GM23338 (cell line): Measurements from ENCODE around the gene RBM33. TPM values are rescaled to one million over a fixed set of nuclear protein-coding genes. Genes with fewer than 3 reads are reported as not detected.

ENCODE experiments used
- ATAC-seq: fragments of 200-7000 bp; cut with Tn5 transposase; 3 replicates; pipeline ENCODE4 v1.9.1; 2020
- DNase-seq: peaks from one replicate; pipeline ENCODE4 v3.0.0-alpha.2; 2015; ENCODE audit warnings: low spot score
- H2AFZ ChIP-seq: fragments of 200-600 bp; sonication (generic); 2 replicates; pipeline ENCODE4 v1.8.0; 2016; ENCODE audit warnings: antibody characterized with exemption, mild to moderate bottlenecking, moderate library complexity
- H3F3A ChIP-seq: fragments of 200-600 bp; sonication (generic); replicated peaks from 2 replicates; pipeline ENCODE4 v1.8.0; 2017; ENCODE audit warnings: antibody characterized with exemption, mixed run types, low read depth
- H3K27ac ChIP-seq: fragments of 200-600 bp; sonication (generic); 2 replicates; pipeline ENCODE4 v1.6.1; 2016; ENCODE audit warnings: low read depth
- H3K27me3 ChIP-seq: fragments of 200-600 bp; sonication (generic); 2 replicates; pipeline ENCODE4 v1.8.0; 2016; ENCODE audit warnings: mild to moderate bottlenecking, mixed run types, moderate library complexity; ENCODE audit not compliant: insufficient read depth
- H3K36me3 ChIP-seq: fragments of 200-600 bp; sonication (generic); 2 replicates; pipeline ENCODE4 v1.8.0; 2016; ENCODE audit warnings: mild to moderate bottlenecking; ENCODE audit not compliant: insufficient read depth
- H3K4me1 ChIP-seq: fragments of 200-600 bp; sonication (generic); 2 replicates; pipeline ENCODE4 v1.8.0; 2016; ENCODE audit warnings: mild to moderate bottlenecking, moderate library complexity; ENCODE audit not compliant: insufficient read depth
- H3K4me2 ChIP-seq: fragments of 200-600 bp; sonication (generic); 2 replicates; pipeline ENCODE4 v1.7.1; 2017; ENCODE audit warnings: mixed run types
- H3K4me3 ChIP-seq: fragments of 200-600 bp; sonication (generic); 2 replicates; pipeline ENCODE4 v1.6.1; 2016; ENCODE audit warnings: mixed run types
- H3K79me2 ChIP-seq: fragments of 200-600 bp; sonication (generic); replicated peaks from 2 replicates; pipeline ENCODE4 v1.8.0; 2017; ENCODE audit warnings: mild to moderate bottlenecking; ENCODE audit not compliant: insufficient read depth
- H3K9me2 ChIP-seq: fragments of 200-600 bp; sonication (generic); 2 replicates; pipeline ENCODE4 v1.8.0; 2017; ENCODE audit not compliant: insufficient read depth
- H4K20me1 ChIP-seq: fragments of 200-600 bp; sonication (generic); replicated peaks from 2 replicates; pipeline ENCODE4 v1.8.0; 2017; ENCODE audit warnings: mild to moderate bottlenecking; ENCODE audit not compliant: insufficient read depth
- H3K27ac Mint-ChIP-seq: 2 replicates; pipeline ENCODE4 v1.8.0; 2020; ENCODE audit warnings: inconsistent platforms, mild to moderate bottlenecking, moderate library complexity, mixed read lengths
- H3K27me3 Mint-ChIP-seq: 3 replicates; pipeline ENCODE4 v1.8.0; 2022; ENCODE audit warnings: low read depth, mild to moderate bottlenecking, moderate library complexity, mixed read lengths, inconsistent platforms; ENCODE audit not compliant: insufficient read depth, poor library complexity
- H3K36me3 Mint-ChIP-seq: 3 replicates; pipeline ENCODE4 v1.8.0; 2021; ENCODE audit warnings: low read depth, mild to moderate bottlenecking, inconsistent platforms, moderate library complexity, mixed read lengths
- H3K4me1 Mint-ChIP-seq: 3 replicates; pipeline ENCODE4 v1.8.0; 2020; ENCODE audit warnings: mild to moderate bottlenecking, inconsistent platforms, mixed read lengths
- H3K4me3 Mint-ChIP-seq: 3 replicates; pipeline ENCODE4 v1.8.0; 2021; ENCODE audit warnings: moderate library complexity, mild to moderate bottlenecking, inconsistent platforms, mixed read lengths
- H3K9me3 Mint-ChIP-seq: 3 replicates; pipeline ENCODE4 v1.8.0; 2020; ENCODE audit warnings: moderate library complexity, mild to moderate bottlenecking, inconsistent platforms, mixed read lengths
- CREB1 ChIP-seq: fragments of 250-450 bp; sonication (Bioruptor Pico); IDR thresholded peaks from 2 replicates; pipeline ENCODE4 v1.5.0; 2020; ENCODE audit warnings: low read depth, mild to moderate bottlenecking, moderate library complexity
- EZH2 ChIP-seq: fragments of 200-600 bp; sonication (generic); IDR thresholded peaks from one replicate; pipeline ENCODE4 v1.8.0; 2017; ENCODE audit warnings: antibody characterized with exemption, mild to moderate bottlenecking, low read depth; ENCODE audit not compliant: unreplicated experiment
- EZH2phosphoT487 ChIP-seq: fragments of 200-600 bp; sonication (generic); IDR thresholded peaks from one replicate; pipeline ENCODE4 v1.8.1; 2018; ENCODE audit warnings: antibody characterized with exemption; ENCODE audit not compliant: unreplicated experiment
- JUNB ChIP-seq: IDR thresholded peaks from one replicate; pipeline ENCODE4 v1.6.1; 2016; ENCODE audit warnings: antibody characterized with exemption; ENCODE audit not compliant: unreplicated experiment
- NANOG ChIP-seq: IDR thresholded peaks from 2 replicates; pipeline ENCODE4 v1.6.1; 2016; ENCODE audit warnings: antibody characterized with exemption, borderline replicate concordance
- POLR2AphosphoS5 ChIP-seq: IDR thresholded peaks from 2 replicates; pipeline ENCODE4 v1.6.1; 2016; ENCODE audit warnings: antibody characterized with exemption, low read depth
- STAT1 ChIP-seq: IDR thresholded peaks from one replicate; pipeline ENCODE4 v1.6.1; 2016; ENCODE audit warnings: antibody characterized with exemption; ENCODE audit not compliant: unreplicated experiment
- ZNF114 ChIP-seq: fragments of 250-450 bp; sonication (Bioruptor Pico); IDR thresholded peaks from 2 replicates; pipeline ENCODE4 v1.5.0; 2020; ENCODE audit warnings: mild to moderate bottlenecking, moderate library complexity
- ZNF331 ChIP-seq: fragments of 250-450 bp; sonication (Bioruptor Pico); IDR thresholded peaks from 2 replicates; pipeline ENCODE4 v1.5.0; 2020; ENCODE audit warnings: low read depth, mild to moderate bottlenecking, moderate library complexity
- polyA plus RNA-seq: library from polyadenylated mRNA; unstranded; fragments of >200 nt; fragmentation: Nextera tagmentation; extraction: Ambion mirVana; gene quantifications from 2 replicates; pipeline ENCODE4 v1.2.1, GENCODE V29; 2016
- total RNA-seq: library from RNA; depleted of rRNA; stranded (reverse); fragments of >200 nt; shearing (Covaris generic); gene quantifications from 2 replicates; pipeline ENCODE4 v1.2.3, GENCODE V29; 2014
- TF ChIP-seq, protein P1 (sequence below): IDR thresholded peaks from 2 replicates; pipeline ENCODE4 v1.6.1; 2016; ENCODE audit warnings: antibody characterized with exemption
- TF ChIP-seq, protein P2 (sequence below): fragments of 250-450 bp; sonication (Bioruptor Pico); IDR thresholded peaks from 2 replicates; pipeline ENCODE4 v1.5.0; 2020; ENCODE audit warnings: mild to moderate bottlenecking, moderate library complexity
- TF ChIP-seq, protein P3 (sequence below), 2 experiments: fragments of 200-600 bp in 1 of 2; sonication (generic) in 1 of 2; conservative IDR thresholded peaks; 2 replicates each; pipeline versions ENCODE4 v1.5.1 to v1.6.1; 2016 to 2017; ENCODE audit warnings: antibody characterized with exemption in 2 of 2, low read depth in 2 of 2, mild to moderate bottlenecking in 2 of 2, moderate library complexity in 1 of 2
- TF ChIP-seq, protein P4 (sequence below): IDR thresholded peaks from one replicate; pipeline ENCODE4 v1.6.1; 2018; ENCODE audit warnings: antibody characterized with exemption; ENCODE audit not compliant: unreplicated experiment

Gene RBM33
- total and polyA plus RNA-seq, 2 experiments from 2014 or later = 47.7 to 94.7 TPM

DNA sequence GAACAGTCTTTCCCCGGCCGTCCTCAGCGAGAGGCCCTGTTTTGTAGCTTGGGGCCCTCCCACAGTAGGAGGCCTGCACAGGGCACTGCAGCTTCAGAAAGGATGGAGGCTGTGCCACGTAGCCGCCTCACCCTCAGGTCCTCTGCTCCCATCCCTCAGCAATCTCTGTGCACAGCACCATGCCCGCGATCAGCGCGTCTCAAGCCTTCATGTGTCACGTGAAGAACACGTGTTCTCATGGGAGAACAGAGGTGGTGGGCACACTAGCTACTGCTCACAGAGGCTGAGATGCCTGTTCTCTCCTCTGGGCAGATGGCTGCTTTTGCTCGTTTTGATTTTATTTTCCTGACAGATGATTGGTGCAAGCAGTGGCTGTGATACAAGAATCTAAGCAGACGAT lies 176.3 kb downstream of the RBM33 start:
- no peaks in the 10 kb centered on the region; the same call in 2 of the 3 replicates for H3K4me1 Mint-ChIP-seq
- ATAC-seq (no peak), DNase-seq (no peak)
- no peaks in the 10 kb centered on the region for H3K36me3 Mint-ChIP-seq
- Histone ChIP-seq H3K27ac (no peak overlapping the region), H3K79me2 (no peaks in the 10 kb centered on the region), H3K4me2 (no peak overlapping the region), H3K4me3 (no peak overlapping the region), H4K20me1 (no peaks in the 10 kb centered on the region), H3K27me3 (peaks cover under 1% of the 10 kb centered on the region; the same call in 1 of the 2 replicates), H3K36me3 (no peaks in the 10 kb centered on the region), H2AFZ (no peak overlapping the region), H3K4me1 (no peaks in the 10 kb centered on the region), H3F3A (no peaks in the 10 kb centered on the region), H3K9me2 (no peaks in the 10 kb centered on the region)
- TF ChIP-seq, protein P1, sequence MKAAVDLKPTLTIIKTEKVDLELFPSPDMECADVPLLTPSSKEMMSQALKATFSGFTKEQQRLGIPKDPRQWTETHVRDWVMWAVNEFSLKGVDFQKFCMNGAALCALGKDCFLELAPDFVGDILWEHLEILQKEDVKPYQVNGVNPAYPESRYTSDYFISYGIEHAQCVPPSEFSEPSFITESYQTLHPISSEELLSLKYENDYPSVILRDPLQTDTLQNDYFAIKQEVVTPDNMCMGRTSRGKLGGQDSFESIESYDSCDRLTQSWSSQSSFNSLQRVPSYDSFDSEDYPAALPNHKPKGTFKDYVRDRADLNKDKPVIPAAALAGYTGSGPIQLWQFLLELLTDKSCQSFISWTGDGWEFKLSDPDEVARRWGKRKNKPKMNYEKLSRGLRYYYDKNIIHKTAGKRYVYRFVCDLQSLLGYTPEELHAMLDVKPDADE = no peak
- TF ChIP-seq, protein P2, sequence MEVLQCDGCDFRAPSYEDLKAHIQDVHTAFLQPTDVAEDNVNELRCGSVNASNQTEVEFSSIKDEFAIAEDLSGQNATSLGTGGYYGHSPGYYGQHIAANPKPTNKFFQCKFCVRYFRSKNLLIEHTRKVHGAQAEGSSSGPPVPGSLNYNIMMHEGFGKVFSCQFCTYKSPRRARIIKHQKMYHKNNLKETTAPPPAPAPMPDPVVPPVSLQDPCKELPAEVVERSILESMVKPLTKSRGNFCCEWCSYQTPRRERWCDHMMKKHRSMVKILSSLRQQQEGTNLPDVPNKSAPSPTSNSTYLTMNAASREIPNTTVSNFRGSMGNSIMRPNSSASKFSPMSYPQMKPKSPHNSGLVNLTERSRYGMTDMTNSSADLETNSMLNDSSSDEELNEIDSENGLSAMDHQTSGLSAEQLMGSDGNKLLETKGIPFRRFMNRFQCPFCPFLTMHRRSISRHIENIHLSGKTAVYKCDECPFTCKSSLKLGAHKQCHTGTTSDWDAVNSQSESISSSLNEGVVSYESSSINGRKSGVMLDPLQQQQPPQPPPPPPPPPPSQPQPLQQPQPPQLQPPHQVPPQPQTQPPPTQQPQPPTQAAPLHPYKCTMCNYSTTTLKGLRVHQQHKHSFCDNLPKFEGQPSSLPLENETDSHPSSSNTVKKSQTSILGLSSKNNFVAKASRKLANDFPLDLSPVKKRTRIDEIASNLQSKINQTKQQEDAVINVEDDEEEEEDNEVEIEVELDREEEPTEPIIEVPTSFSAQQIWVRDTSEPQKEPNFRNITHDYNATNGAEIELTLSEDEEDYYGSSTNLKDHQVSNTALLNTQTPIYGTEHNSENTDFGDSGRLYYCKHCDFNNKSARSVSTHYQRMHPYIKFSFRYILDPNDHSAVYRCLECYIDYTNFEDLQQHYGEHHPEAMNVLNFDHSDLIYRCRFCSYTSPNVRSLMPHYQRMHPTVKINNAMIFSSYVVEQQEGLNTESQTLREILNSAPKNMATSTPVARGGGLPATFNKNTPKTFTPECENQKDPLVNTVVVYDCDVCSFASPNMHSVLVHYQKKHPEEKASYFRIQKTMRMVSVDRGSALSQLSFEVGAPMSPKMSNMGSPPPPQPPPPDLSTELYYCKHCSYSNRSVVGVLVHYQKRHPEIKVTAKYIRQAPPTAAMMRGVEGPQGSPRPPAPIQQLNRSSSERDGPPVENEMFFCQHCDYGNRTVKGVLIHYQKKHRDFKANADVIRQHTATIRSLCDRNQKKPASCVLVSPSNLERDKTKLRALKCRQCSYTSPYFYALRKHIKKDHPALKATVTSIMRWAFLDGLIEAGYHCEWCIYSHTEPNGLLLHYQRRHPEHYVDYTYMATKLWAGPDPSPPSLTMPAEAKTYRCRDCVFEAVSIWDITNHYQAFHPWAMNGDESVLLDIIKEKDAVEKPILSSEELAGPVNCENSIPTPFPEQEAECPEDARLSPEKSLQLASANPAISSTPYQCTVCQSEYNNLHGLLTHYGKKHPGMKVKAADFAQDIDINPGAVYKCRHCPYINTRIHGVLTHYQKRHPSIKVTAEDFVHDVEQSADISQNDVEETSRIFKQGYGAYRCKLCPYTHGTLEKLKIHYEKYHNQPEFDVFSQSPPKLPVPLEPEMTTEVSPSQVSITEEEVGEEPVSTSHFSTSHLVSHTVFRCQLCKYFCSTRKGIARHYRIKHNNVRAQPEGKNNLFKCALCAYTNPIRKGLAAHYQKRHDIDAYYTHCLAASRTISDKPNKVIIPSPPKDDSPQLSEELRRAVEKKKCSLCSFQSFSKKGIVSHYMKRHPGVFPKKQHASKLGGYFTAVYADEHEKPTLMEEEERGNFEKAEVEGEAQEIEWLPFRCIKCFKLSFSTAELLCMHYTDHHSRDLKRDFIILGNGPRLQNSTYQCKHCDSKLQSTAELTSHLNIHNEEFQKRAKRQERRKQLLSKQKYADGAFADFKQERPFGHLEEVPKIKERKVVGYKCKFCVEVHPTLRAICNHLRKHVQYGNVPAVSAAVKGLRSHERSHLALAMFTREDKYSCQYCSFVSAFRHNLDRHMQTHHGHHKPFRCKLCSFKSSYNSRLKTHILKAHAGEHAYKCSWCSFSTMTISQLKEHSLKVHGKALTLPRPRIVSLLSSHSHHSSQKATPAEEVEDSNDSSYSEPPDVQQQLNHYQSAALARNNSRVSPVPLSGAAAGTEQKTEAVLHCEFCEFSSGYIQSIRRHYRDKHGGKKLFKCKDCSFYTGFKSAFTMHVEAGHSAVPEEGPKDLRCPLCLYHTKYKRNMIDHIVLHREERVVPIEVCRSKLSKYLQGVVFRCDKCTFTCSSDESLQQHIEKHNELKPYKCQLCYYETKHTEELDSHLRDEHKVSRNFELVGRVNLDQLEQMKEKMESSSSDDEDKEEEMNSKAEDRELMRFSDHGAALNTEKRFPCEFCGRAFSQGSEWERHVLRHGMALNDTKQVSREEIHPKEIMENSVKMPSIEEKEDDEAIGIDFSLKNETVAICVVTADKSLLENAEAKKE (CRISPR knock-in tag) = no peak
- TF ChIP-seq, protein P3, sequence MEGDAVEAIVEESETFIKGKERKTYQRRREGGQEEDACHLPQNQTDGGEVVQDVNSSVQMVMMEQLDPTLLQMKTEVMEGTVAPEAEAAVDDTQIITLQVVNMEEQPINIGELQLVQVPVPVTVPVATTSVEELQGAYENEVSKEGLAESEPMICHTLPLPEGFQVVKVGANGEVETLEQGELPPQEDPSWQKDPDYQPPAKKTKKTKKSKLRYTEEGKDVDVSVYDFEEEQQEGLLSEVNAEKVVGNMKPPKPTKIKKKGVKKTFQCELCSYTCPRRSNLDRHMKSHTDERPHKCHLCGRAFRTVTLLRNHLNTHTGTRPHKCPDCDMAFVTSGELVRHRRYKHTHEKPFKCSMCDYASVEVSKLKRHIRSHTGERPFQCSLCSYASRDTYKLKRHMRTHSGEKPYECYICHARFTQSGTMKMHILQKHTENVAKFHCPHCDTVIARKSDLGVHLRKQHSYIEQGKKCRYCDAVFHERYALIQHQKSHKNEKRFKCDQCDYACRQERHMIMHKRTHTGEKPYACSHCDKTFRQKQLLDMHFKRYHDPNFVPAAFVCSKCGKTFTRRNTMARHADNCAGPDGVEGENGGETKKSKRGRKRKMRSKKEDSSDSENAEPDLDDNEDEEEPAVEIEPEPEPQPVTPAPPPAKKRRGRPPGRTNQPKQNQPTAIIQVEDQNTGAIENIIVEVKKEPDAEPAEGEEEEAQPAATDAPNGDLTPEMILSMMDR (conservative IDR thresholded peaks at IDR 0.05; ENCODE audit: low read depth in 2 of 2) = no peak
- TF ChIP-seq NANOG (no peak), EZH2 (no peak), POLR2AphosphoS5 (no peak), ZNF114 (no peak), JUNB (no peak), CREB1 (CRISPR knock-in tag) (no peak), ZNF331 (CRISPR knock-in tag) (no peak), EZH2phosphoT487 (no peak), STAT1 (no peak)
- TF ChIP-seq, protein P4, sequence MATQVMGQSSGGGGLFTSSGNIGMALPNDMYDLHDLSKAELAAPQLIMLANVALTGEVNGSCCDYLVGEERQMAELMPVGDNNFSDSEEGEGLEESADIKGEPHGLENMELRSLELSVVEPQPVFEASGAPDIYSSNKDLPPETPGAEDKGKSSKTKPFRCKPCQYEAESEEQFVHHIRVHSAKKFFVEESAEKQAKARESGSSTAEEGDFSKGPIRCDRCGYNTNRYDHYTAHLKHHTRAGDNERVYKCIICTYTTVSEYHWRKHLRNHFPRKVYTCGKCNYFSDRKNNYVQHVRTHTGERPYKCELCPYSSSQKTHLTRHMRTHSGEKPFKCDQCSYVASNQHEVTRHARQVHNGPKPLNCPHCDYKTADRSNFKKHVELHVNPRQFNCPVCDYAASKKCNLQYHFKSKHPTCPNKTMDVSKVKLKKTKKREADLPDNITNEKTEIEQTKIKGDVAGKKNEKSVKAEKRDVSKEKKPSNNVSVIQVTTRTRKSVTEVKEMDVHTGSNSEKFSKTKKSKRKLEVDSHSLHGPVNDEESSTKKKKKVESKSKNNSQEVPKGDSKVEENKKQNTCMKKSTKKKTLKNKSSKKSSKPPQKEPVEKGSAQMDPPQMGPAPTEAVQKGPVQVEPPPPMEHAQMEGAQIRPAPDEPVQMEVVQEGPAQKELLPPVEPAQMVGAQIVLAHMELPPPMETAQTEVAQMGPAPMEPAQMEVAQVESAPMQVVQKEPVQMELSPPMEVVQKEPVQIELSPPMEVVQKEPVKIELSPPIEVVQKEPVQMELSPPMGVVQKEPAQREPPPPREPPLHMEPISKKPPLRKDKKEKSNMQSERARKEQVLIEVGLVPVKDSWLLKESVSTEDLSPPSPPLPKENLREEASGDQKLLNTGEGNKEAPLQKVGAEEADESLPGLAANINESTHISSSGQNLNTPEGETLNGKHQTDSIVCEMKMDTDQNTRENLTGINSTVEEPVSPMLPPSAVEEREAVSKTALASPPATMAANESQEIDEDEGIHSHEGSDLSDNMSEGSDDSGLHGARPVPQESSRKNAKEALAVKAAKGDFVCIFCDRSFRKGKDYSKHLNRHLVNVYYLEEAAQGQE = no peak
- H3K27ac Mint-ChIP-seq = no peak overlapping the region
- peaks cover 4% of the 10 kb centered on the region; the same call in 1 of the 3 replicates for H3K9me3 Mint-ChIP-seq
- H3K4me3 Mint-ChIP-seq = no peak overlapping the region
- peaks cover 14% of the 10 kb centered on the region for H3K27me3 Mint-ChIP-seq
